Hepatocyte (in vitro differentiated cells): Measurements from ENCODE around the gene S1PR5.

Source experiments
- EZH2 ChIP-seq: fragments of 200-600 bp; sonication (generic); IDR thresholded peaks from 2 replicates; pipeline ENCODE4 v1.6.1; 2016; ENCODE audit warnings: antibody characterized with exemption, mild to moderate bottlenecking, borderline replicate concordance
- EZH2phosphoT487 ChIP-seq: fragments of 200-600 bp; sonication (generic); IDR thresholded peaks from one replicate; pipeline ENCODE4 v1.6.1; 2018; ENCODE audit warnings: antibody characterized with exemption, mild to moderate bottlenecking, low read depth, moderate library complexity; ENCODE audit not compliant: unreplicated experiment, severe bottlenecking
- TF ChIP-seq, protein P1 (sequence below): fragments of 200-600 bp; sonication (generic); IDR thresholded peaks from 2 replicates; pipeline ENCODE4 v1.5.1; 2016; ENCODE audit warnings: antibody characterized with exemption, mild to moderate bottlenecking; ENCODE audit not compliant: poor library complexity

DNA sequence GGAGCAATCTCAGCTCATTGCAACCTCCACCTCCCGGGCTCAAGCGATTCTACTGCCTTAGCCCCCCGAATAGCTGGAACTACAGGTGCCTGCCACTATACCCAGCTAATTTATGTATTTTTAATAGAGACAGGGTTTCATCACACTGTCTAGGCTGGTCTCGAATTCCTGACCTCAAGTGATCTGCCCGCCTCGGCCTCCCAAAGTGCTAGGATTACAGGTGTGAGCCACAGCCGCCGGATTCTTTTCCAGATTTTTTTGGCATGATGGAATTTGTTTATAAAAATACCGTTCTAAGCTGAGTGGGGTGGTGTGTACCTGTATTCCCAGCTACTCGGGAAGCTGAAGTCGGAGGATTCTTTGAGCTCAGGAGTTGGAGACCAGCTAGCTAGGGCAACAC is 20.4 kb upstream of the S1PR5 start:
- TF ChIP-seq, protein P1, sequence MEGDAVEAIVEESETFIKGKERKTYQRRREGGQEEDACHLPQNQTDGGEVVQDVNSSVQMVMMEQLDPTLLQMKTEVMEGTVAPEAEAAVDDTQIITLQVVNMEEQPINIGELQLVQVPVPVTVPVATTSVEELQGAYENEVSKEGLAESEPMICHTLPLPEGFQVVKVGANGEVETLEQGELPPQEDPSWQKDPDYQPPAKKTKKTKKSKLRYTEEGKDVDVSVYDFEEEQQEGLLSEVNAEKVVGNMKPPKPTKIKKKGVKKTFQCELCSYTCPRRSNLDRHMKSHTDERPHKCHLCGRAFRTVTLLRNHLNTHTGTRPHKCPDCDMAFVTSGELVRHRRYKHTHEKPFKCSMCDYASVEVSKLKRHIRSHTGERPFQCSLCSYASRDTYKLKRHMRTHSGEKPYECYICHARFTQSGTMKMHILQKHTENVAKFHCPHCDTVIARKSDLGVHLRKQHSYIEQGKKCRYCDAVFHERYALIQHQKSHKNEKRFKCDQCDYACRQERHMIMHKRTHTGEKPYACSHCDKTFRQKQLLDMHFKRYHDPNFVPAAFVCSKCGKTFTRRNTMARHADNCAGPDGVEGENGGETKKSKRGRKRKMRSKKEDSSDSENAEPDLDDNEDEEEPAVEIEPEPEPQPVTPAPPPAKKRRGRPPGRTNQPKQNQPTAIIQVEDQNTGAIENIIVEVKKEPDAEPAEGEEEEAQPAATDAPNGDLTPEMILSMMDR, result no peak
- TF ChIP-seq EZH2 (no peak), EZH2phosphoT487 (no peak)
